Measurements from ENCODE around the gene THBS3. TPM values are rescaled to one million over a fixed set of nuclear protein-coding genes. Genes with fewer than 3 reads are reported as not detected.
"Not testable (repeated sequence)": the region's sequence is repeated elsewhere in the genome, so short reads cannot be mapped to it uniquely, and the experiment has no call there.

Gene THBS3
- total RNA-seq, 2 experiments from 2014 or later, result 11.1 to 28.7 TPM

GRCh38 chr1:155219592-155220031 lies 11.9 kb upstream of the THBS3 start:
- H2AFZ ChIP-seq (ENCODE audit: low read length), result peak overlapping the region; percentile 56
- no peaks in the 10 kb centered on the region for H3K9me2 ChIP-seq (ENCODE audit: insufficient read depth, low read length)
- ChIA-PET POLR2A (interaction anchor here (2.0 kb wide), 1 partner anchor 10 kb away, joined by 9 read pairs; no protein-coding TSS in a partner anchor), CTCF (ENCODE audit: unreplicated experiment) (no interaction called here)
- TF ChIP-seq, protein P1, sequence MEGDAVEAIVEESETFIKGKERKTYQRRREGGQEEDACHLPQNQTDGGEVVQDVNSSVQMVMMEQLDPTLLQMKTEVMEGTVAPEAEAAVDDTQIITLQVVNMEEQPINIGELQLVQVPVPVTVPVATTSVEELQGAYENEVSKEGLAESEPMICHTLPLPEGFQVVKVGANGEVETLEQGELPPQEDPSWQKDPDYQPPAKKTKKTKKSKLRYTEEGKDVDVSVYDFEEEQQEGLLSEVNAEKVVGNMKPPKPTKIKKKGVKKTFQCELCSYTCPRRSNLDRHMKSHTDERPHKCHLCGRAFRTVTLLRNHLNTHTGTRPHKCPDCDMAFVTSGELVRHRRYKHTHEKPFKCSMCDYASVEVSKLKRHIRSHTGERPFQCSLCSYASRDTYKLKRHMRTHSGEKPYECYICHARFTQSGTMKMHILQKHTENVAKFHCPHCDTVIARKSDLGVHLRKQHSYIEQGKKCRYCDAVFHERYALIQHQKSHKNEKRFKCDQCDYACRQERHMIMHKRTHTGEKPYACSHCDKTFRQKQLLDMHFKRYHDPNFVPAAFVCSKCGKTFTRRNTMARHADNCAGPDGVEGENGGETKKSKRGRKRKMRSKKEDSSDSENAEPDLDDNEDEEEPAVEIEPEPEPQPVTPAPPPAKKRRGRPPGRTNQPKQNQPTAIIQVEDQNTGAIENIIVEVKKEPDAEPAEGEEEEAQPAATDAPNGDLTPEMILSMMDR (conservative IDR thresholded peaks at IDR 0.05; ENCODE audit: low read length), result no peak
- intact Hi-C loops (cut with micrococcal nuclease; ENCODE audit: unreplicated experiment), result no loop called here
- H3K4me2 ChIP-seq (ENCODE audit: low read length), result peak overlapping the region; percentile 39
- H4K20me1 ChIP-seq (ENCODE audit: insufficient read depth, low read length), result no peaks in the 10 kb centered on the region
- H3K27ac ChIP-seq (ENCODE audit: low read depth, low read length, poor library complexity, severe bottlenecking), result peak overlapping the region; percentile 35
- no peaks in the 10 kb centered on the region for H3K9me3 ChIP-seq (ENCODE audit: low read length)
- H3K79me2 ChIP-seq (ENCODE audit: insufficient read depth, low read depth, low read length), result no peaks in the 10 kb centered on the region; the same call in 1 of the 2 replicates
- no peak overlapping the region for H3K4me3 ChIP-seq (ENCODE audit: low read depth, low read length, poor library complexity, severe bottlenecking)
- BruUV-seq (replicated peaks), result no TSS peak
- DNase-seq (ENCODE audit: low spot score), result peak; percentile 51
- H3K36me3 ChIP-seq (ENCODE audit: insufficient read depth, low read length), result 0 out of 2 replicates have a peak, but pooled peaks cover 5% of the 10 kb centered on the region
- peaks cover 42% of the 10 kb centered on the region for H3K4me1 ChIP-seq (ENCODE audit: insufficient read depth, low read length, poor library complexity, severe bottlenecking)

GRCh38 chr1:155218854-155219591 lies 11.3 kb upstream of the THBS3 start:
- Histone ChIP-seq H4K20me1 (ENCODE audit: insufficient read depth, low read length) (no peaks in the 10 kb centered on the region), H3K79me2 (ENCODE audit: insufficient read depth, low read depth, low read length) (no peaks in the 10 kb centered on the region; the same call in 1 of the 2 replicates), H3K27ac (ENCODE audit: low read depth, low read length, poor library complexity, severe bottlenecking) (peak overlapping the region; percentile 35), H2AFZ (ENCODE audit: low read length) (peak overlapping the region; percentile 56), H3K9me2 (ENCODE audit: insufficient read depth, low read length) (no peaks in the 10 kb centered on the region), H3K4me2 (ENCODE audit: low read length) (peak overlapping the region; percentile 39), H3K36me3 (ENCODE audit: insufficient read depth, low read length) (0 out of 2 replicates have a peak, but pooled peaks cover 5% of the 10 kb centered on the region), H3K4me1 (ENCODE audit: insufficient read depth, low read length, poor library complexity, severe bottlenecking) (peaks cover 36% of the 10 kb centered on the region), H3K4me3 (ENCODE audit: low read depth, low read length, poor library complexity, severe bottlenecking) (peak overlapping the region; percentile 4), H3K9me3 (ENCODE audit: low read length) (no peaks in the 10 kb centered on the region)
- DNase-seq (ENCODE audit: low spot score), result peak; percentile 73
- no TSS peak for BruUV-seq (replicated peaks)
- CTCF ChIA-PET (ENCODE audit: unreplicated experiment), result no interaction called here
- intact Hi-C loops (cut with micrococcal nuclease; ENCODE audit: unreplicated experiment), result no loop called here
- POLR2A ChIA-PET, result interaction anchor here (2.0 kb wide), 1 partner anchor 10 kb away, joined by 9 read pairs; no protein-coding TSS in a partner anchor
- TF ChIP-seq, protein P1 (conservative IDR thresholded peaks at IDR 0.05; ENCODE audit: low read length), result no peak
- no peak for TF ChIP-seq EZH2phosphoT487 (IDR thresholded peaks at IDR 0.05; ENCODE audit: borderline replicate concordance, low read depth, low read length)

- DNase-seq (ENCODE audit: low spot score); H3K36me3 ChIP-seq (ENCODE audit: insufficient read depth, low read length): not testable (repeated sequence)
These were observed 7.0 kb upstream of the THBS3 start for GRCh38 chr1:155214702-155215101.

DNA sequence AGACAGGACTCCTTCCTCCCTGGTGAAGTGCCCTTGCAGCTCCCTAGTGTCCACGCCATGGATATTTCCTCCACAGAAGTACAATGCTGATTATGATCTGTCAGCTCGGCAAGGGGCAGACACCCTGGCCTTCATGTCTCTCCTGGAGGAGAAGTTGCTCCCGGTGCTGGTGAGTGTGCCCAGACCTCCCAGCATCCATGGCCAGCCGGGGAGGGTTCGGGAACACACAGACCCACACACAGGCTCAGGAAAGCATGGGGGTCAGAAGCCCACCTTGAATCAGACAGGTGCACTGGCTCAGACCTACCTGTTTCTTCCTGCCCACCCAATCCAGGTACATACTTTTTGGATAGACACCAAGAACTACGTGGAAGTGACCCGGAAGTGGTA lies 4.3 kb upstream of the THBS3 start:
- intact Hi-C loops (cut with micrococcal nuclease; ENCODE audit: unreplicated experiment), result not testable (repeated sequence)

More at GRCh38 chr1:155214702-155215101, 7.0 kb upstream of the THBS3 start:
- CTCF ChIA-PET (ENCODE audit: unreplicated experiment); H3K9me3 ChIP-seq (ENCODE audit: low read length); H2AFZ ChIP-seq (ENCODE audit: low read length); H3K27ac ChIP-seq (ENCODE audit: low read depth, low read length, poor library complexity, severe bottlenecking); H3K4me2 ChIP-seq (ENCODE audit: low read length); intact Hi-C loops (cut with micrococcal nuclease; ENCODE audit: unreplicated experiment); H3K9me2 ChIP-seq (ENCODE audit: insufficient read depth, low read length); H3K79me2 ChIP-seq (ENCODE audit: insufficient read depth, low read depth, low read length); POLR2A ChIA-PET; H4K20me1 ChIP-seq (ENCODE audit: insufficient read depth, low read length); BruUV-seq (replicated peaks); H3K4me3 ChIP-seq (ENCODE audit: low read depth, low read length, poor library complexity, severe bottlenecking): not testable (repeated sequence)
- peaks cover 20% of the 10 kb centered on the region for H3K4me1 ChIP-seq (ENCODE audit: insufficient read depth, low read length, poor library complexity, severe bottlenecking)

GRCh38 chr1:155211381-155212050 lies 3.8 kb upstream of the THBS3 start:
- BruUV-seq (replicated peaks); H3K4me2 ChIP-seq (ENCODE audit: low read length); H3K79me2 ChIP-seq (ENCODE audit: insufficient read depth, low read depth, low read length); H2AFZ ChIP-seq (ENCODE audit: low read length); CTCF ChIA-PET (ENCODE audit: unreplicated experiment); intact Hi-C loops (cut with micrococcal nuclease; ENCODE audit: unreplicated experiment); H3K4me3 ChIP-seq (ENCODE audit: low read depth, low read length, poor library complexity, severe bottlenecking); DNase-seq (ENCODE audit: low spot score); H3K9me3 ChIP-seq (ENCODE audit: low read length); H3K27ac ChIP-seq (ENCODE audit: low read depth, low read length, poor library complexity, severe bottlenecking); H3K9me2 ChIP-seq (ENCODE audit: insufficient read depth, low read length); H4K20me1 ChIP-seq (ENCODE audit: insufficient read depth, low read length); H3K36me3 ChIP-seq (ENCODE audit: insufficient read depth, low read length); POLR2A ChIA-PET: not testable (repeated sequence)
- H3K4me1 ChIP-seq (ENCODE audit: insufficient read depth, low read length, poor library complexity, severe bottlenecking), result peaks cover 28% of the 10 kb centered on the region

More for the DNA sequence above, 4.3 kb upstream of the THBS3 start:
- H3K4me1 ChIP-seq (ENCODE audit: insufficient read depth, low read length, poor library complexity, severe bottlenecking), result peaks cover 26% of the 10 kb centered on the region
- H3K9me2 ChIP-seq (ENCODE audit: insufficient read depth, low read length); H3K79me2 ChIP-seq (ENCODE audit: insufficient read depth, low read depth, low read length); H3K4me2 ChIP-seq (ENCODE audit: low read length); H3K9me3 ChIP-seq (ENCODE audit: low read length); H4K20me1 ChIP-seq (ENCODE audit: insufficient read depth, low read length); BruUV-seq (replicated peaks); H3K4me3 ChIP-seq (ENCODE audit: low read depth, low read length, poor library complexity, severe bottlenecking); H3K27ac ChIP-seq (ENCODE audit: low read depth, low read length, poor library complexity, severe bottlenecking); POLR2A ChIA-PET; H2AFZ ChIP-seq (ENCODE audit: low read length); CTCF ChIA-PET (ENCODE audit: unreplicated experiment); DNase-seq (ENCODE audit: low spot score); H3K36me3 ChIP-seq (ENCODE audit: insufficient read depth, low read length): not testable (repeated sequence)
